RWPE2 (cell line): ENCODE measurements around the gene PARD6G.
"Not testable (repeated sequence)": the region's sequence is repeated elsewhere in the genome, so short reads cannot be mapped to it uniquely, and the experiment has no call there.

ENCODE experiments used
- ATAC-seq: fragments of 200-7000 bp; cut with Tn5 transposase; 3 replicates; pipeline ENCODE4 v1.9.1; 2021; ENCODE audit warnings: low read depth
- DNase-seq: peaks from one replicate; pipeline ENCODE4 v3.0.0-alpha.2; 2020; ENCODE audit warnings: low spot score
- H3K27ac ChIP-seq: fragments of 450-650 bp; 2 replicates; pipeline ENCODE4 v1.5.1; 2017; ENCODE audit warnings: mild to moderate bottlenecking; ENCODE audit not compliant: poor library complexity, severe bottlenecking
- H3K27me3 ChIP-seq: fragments of 250-450 bp; sonication (Bioruptor Pico); 2 replicates; pipeline ENCODE4 v1.5.1; 2021; ENCODE audit warnings: mild to moderate bottlenecking, moderate library complexity; ENCODE audit not compliant: insufficient read depth, poor library complexity, severe bottlenecking
- H3K36me3 ChIP-seq: fragments of 250-450 bp; sonication (Bioruptor Pico); 2 replicates; pipeline ENCODE4 v1.5.1; 2020; ENCODE audit warnings: low read depth, mild to moderate bottlenecking, moderate library complexity
- H3K4me1 ChIP-seq: fragments of 250-450 bp; sonication (Bioruptor Pico); 2 replicates; pipeline ENCODE4 v1.5.1; 2021; ENCODE audit warnings: mild to moderate bottlenecking, moderate library complexity; ENCODE audit not compliant: insufficient read depth, poor library complexity, severe bottlenecking
- H3K4me3 ChIP-seq: fragments of 250-450 bp; sonication (Bioruptor Pico); 2 replicates; pipeline ENCODE4 v1.5.1; 2021; ENCODE audit warnings: mild to moderate bottlenecking, moderate library complexity; ENCODE audit not compliant: severe bottlenecking
- H3K9me3 ChIP-seq: fragments of 250-450 bp; sonication (Bioruptor Pico); 2 replicates; pipeline ENCODE4 v1.5.1; 2021; ENCODE audit warnings: mild to moderate bottlenecking, moderate library complexity; ENCODE audit not compliant: severe bottlenecking
- CTCF ChIP-seq: fragments of 450-650 bp; IDR thresholded peaks from one replicate; pipeline ENCODE4 v1.5.1; 2017; ENCODE audit warnings: mild to moderate bottlenecking, moderate library complexity; ENCODE audit not compliant: poor library complexity, severe bottlenecking

Gene PARD6G

GRCh38 chr18:80167331-80167730 lies 80.0 kb downstream of the PARD6G start:
- DNase-seq = no peak
- ATAC-seq = no peak
- H3K27ac ChIP-seq = no peak overlapping the region
- H3K4me1 ChIP-seq = peaks cover 4% of the 10 kb centered on the region
- no peaks in the 10 kb centered on the region for H3K9me3 ChIP-seq
- no peak overlapping the region for H3K4me3 ChIP-seq
- H3K36me3 ChIP-seq = no peaks in the 10 kb centered on the region
- TF ChIP-seq CTCF = no peak
- no peaks in the 10 kb centered on the region for H3K27me3 ChIP-seq

- no peak for DNase-seq
- Histone ChIP-seq H3K27ac (no peak overlapping the region), H3K27me3 (no peaks in the 10 kb centered on the region), H3K9me3 (no peaks in the 10 kb centered on the region), H3K4me1 (peaks cover 3% of the 10 kb centered on the region), H3K4me3 (no peak overlapping the region), H3K36me3 (no peaks in the 10 kb centered on the region)
- no peak for ATAC-seq
- no peak for TF ChIP-seq CTCF
Observed at GRCh38 chr18:80166725-80167124, 80.6 kb downstream of the PARD6G start.

GRCh38 chr18:80166240-80166639 lies 81.1 kb downstream of the PARD6G start:
- no peaks in the 10 kb centered on the region for H3K9me3 ChIP-seq

GRCh38 chr18:80164727-80165355 lies 82.5 kb downstream of the PARD6G start:
- H3K27ac ChIP-seq, H3K9me3 ChIP-seq, ATAC-seq, H3K4me1 ChIP-seq, H3K36me3 ChIP-seq, H3K4me3 ChIP-seq, DNase-seq, H3K27me3 ChIP-seq: not testable (repeated sequence)

More at GRCh38 chr18:80166240-80166639, 81.1 kb downstream of the PARD6G start:
- H3K27me3 ChIP-seq = no peaks in the 10 kb centered on the region
- no peak for TF ChIP-seq CTCF
- H3K4me1 ChIP-seq = no peaks in the 10 kb centered on the region
- DNase-seq = no peak
- no peak overlapping the region for H3K4me3 ChIP-seq
- no peaks in the 10 kb centered on the region for H3K36me3 ChIP-seq
- ATAC-seq = no peak
- H3K27ac ChIP-seq = no peak overlapping the region

GRCh38 chr18:80163183-80163582 lies 84.1 kb downstream of the PARD6G start:
- Histone ChIP-seq H3K4me1 (no peaks in the 10 kb centered on the region), H3K4me3 (no peak overlapping the region), H3K36me3 (no peaks in the 10 kb centered on the region), H3K9me3 (no peaks in the 10 kb centered on the region), H3K27ac (no peak overlapping the region), H3K27me3 (no peaks in the 10 kb centered on the region)
- no peak for DNase-seq
- ATAC-seq = no peak
- TF ChIP-seq CTCF = no peak
